22Rv1 (cell line): ENCODE results near the gene ATRNL1.

Source experiments
- CTCF ChIP-seq: fragments of 450-650 bp; IDR thresholded peaks from 2 replicates; pipeline ENCODE4 v1.5.1; 2017; ENCODE audit warnings: mild to moderate bottlenecking
- ZFX ChIP-seq: fragments of 450-650 bp; IDR thresholded peaks from 2 replicates; pipeline ENCODE4 v1.6.1; 2017; ENCODE audit warnings: antibody characterized with exemption, borderline replicate concordance

GRCh38 chr10:115073796-115074195 is 19.4 kb upstream of the ATRNL1 start:
- TF ChIP-seq CTCF, result no peak
- TF ChIP-seq ZFX, result no peak
